OCI-M1 (cell line): Measurements from ENCODE around the gene DDC.
"Not testable (repeated sequence)": the region's sequence is repeated elsewhere in the genome, so short reads cannot be mapped to it uniquely, and the experiment has no call there.

Source experiments
- DNase-seq: peaks from one replicate; lab custom pipeline; 2025; lab: John Stamatoyannopoulos, UW

Gene DDC

GRCh38 chr7:50480797-50481196, 84.4 kb downstream of the DDC start:
- DNase-seq = no peak

- no peak for DNase-seq
These were observed 85.3 kb downstream of the DDC start for GRCh38 chr7:50479743-50480517.

- no peak for DNase-seq
These were observed 87.6 kb downstream of the DDC start for GRCh38 chr7:50477640-50478039.

DNA sequence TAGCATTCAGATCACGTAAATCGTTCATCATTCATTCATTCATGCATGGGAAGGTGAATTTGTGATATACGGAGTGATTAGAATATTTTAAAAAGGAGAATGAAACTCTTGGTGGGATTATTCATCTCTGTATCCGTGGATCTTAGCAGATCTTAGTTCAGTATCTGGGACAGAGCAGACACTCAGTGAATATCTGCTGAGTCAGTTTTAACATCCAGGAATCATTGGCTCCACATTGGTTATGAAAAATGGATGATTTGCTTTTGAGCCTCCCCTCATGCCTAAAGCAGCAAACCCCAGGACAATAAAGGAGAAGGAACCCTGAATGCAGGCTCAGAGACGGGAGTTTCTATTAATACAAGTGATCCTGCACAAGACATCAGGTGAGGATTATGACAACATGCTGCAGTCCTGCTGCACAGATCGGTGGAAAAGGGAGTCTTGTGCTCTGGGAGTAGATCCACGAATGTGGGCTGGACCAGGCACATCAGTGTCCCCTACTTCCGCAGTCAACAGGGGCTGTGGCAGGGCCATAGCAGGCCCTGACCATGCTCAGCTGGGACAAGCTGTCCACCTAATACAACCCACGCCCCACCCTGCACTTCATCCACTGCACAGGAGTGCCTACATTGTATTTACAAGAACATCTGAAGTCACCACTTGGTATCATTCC, 88.1 kb downstream of the DDC start:
- DNase-seq = no peak

- no peak for DNase-seq
These were observed 89.9 kb downstream of the DDC start for GRCh38 chr7:50475340-50475739.

- no peak for DNase-seq
These were observed 90.6 kb downstream of the DDC start for GRCh38 chr7:50474382-50475160.

DNA sequence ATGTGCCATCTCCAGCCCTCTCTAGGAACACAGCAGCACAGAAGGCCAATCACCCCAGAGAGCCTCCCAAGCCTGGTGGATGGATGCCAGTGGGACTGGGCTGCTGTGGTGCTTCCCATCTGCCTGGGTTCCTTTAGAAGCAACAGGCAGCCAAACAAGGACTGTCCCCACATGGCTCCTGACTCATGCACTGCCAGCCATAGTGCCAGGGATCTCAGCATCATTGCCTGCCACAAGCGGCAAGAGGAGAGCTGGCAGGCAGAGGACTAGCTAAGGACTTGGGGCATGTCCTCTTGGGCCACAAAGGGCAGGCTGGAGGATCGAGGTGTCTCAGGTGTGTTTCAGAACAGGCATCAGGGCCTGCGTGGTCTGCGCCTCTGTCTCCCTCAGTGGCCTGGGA, 91.7 kb downstream of the DDC start:
- DNase-seq = no peak

DNA sequence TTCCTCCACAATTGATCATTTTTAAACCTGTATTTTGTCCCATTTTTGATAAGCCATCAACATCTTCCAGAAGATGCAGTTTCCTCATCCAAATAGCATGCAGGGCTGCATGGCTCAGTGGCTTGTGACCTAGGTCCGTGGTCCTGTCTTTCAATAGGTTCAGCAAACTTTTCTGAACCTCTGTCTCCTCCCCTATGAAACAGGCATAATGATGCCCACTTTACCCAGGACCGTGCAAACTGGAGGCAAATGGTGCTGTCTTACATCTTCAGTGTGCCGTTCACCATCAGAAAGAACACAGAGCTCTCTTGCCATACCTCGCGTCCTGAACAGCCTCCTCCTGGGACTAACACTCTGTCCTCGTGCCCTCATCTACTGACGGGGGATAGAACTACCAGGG, 92.8 kb downstream of the DDC start:
- no peak for DNase-seq

DNA sequence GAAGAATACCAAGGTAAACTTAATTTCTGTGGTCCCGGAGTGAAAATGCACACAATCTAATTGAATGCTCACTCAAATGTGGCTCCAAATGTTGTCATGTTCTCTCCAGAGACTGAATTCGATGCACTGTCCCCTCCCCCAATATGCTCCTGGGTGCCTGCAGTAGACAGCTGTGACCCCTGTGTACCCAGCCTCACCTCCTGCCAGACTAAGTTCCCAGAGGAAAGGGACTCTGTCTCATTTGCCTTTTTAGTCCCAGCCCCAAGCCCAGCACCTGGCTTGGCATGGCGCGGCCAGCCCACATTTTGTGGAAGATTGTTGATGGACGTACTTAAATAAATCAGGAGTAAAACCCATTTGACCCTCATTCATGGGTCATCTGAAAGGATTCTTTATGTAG, 93.2 kb downstream of the DDC start:
- DNase-seq = no peak

GRCh38 chr7:50470250-50471163, 94.7 kb downstream of the DDC start:
- DNase-seq = no peak

DNA sequence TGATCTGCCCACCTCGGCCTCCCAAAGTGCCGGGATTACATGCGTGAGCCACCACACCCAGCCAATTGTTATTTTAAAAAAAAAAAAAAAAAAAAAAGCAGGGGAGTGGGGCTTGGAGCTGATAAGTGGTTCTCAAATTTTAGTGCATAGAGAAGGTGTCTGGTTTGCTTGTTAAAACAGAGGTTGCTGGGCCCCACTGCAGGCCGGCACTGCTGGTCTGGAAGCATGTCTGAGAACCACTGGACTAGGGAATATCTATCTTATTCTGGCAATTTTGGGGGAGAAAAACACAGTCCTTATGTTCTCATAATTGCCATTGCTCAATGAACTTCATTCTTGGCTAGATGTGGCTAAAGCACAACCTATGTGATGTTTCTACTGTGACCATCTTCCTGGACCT, 96.0 kb downstream of the DDC start:
- DNase-seq = no peak

GRCh38 chr7:50467817-50468610, 97.2 kb downstream of the DDC start:
- DNase-seq = peak; percentile 68

GRCh38 chr7:50466815-50467585, 98.2 kb downstream of the DDC start:
- DNase-seq = no peak

GRCh38 chr7:50463035-50463434, 102.2 kb downstream of the DDC start:
- DNase-seq = no peak

- no peak for DNase-seq
These were observed 102.8 kb downstream of the DDC start for GRCh38 chr7:50462361-50462760.

GRCh38 chr7:50461695-50462094, 103.5 kb downstream of the DDC start:
- no peak for DNase-seq

- DNase-seq = not testable (repeated sequence)
These were observed 106.0 kb downstream of the DDC start for GRCh38 chr7:50459183-50459582.

- not testable (repeated sequence) for DNase-seq
These were observed 106.6 kb downstream of the DDC start for GRCh38 chr7:50458651-50459050.

GRCh38 chr7:50456371-50457123, 108.7 kb downstream of the DDC start:
- no peak for DNase-seq
